Measurements from ENCODE around the gene CRIP2.

CRIP2 gene

GRCh38 chr14:105489542-105490266 lies 15.1 kb downstream of the CRIP2 start:
- DNase-seq: peak; percentile 87

DNA sequence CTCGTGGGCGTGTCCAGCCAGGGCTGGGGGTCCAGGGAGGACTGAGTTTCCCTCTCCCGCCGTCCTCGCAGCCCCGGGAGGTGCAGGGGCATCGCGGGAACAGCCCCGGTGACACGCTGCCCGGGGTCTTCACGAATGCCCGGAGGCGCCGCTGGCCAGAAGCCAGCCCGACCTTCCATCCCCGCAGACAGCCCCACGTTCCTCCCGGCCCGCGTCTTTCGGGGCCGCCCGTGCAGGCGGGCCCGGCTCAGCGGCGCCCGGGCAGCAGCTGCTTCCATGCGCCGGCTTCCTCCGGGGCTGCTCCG lies 15.6 kb downstream of the CRIP2 start:
- DNase-seq: no peak

- DNase-seq: peak; percentile 99
Measured at GRCh38 chr14:105490572-105491365, 16.1 kb downstream of the CRIP2 start, which contains the start of gene TEDC1. Gene TEDC1, plus strand, starts transcription at chr14:105491246. Its CDS starts 130 bp downstream, at chr14:105491376.

- peak; percentile 80 for DNase-seq
Measured at GRCh38 chr14:105491366-105491973, 16.8 kb downstream of the CRIP2 start.

- DNase-seq: no peak
Measured at GRCh38 chr14:105492031-105492970, 17.7 kb downstream of the CRIP2 start.

GRCh38 chr14:105492971-105493871 lies 18.6 kb downstream of the CRIP2 start:
- peak; percentile 9 for DNase-seq

GRCh38 chr14:105493921-105494605 lies 19.4 kb downstream of the CRIP2 start:
- DNase-seq: no peak

DNA sequence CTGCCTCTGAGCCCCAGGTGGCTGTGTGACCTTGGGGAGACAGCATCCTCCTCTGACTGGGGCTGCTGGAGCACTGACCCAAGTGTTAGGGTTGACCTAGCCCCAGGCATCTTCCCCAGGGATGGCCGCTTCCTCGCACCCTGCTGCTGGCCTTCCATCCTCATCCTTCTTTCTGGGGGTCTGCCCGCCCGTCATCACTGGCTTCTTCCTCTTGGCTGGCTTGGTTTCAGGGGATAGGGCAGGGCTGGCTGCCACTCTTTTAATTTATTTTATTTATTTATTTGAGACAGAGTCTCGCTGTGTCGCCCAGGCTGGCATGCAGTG lies 19.9 kb downstream of the CRIP2 start:
- DNase-seq: no peak

- peak; percentile 9 for DNase-seq
Measured at GRCh38 chr14:105495101-105495989, 20.7 kb downstream of the CRIP2 start.

GRCh38 chr14:105495990-105496830 lies 21.6 kb downstream of the CRIP2 start:
- peak; percentile 9 for DNase-seq

DNA sequence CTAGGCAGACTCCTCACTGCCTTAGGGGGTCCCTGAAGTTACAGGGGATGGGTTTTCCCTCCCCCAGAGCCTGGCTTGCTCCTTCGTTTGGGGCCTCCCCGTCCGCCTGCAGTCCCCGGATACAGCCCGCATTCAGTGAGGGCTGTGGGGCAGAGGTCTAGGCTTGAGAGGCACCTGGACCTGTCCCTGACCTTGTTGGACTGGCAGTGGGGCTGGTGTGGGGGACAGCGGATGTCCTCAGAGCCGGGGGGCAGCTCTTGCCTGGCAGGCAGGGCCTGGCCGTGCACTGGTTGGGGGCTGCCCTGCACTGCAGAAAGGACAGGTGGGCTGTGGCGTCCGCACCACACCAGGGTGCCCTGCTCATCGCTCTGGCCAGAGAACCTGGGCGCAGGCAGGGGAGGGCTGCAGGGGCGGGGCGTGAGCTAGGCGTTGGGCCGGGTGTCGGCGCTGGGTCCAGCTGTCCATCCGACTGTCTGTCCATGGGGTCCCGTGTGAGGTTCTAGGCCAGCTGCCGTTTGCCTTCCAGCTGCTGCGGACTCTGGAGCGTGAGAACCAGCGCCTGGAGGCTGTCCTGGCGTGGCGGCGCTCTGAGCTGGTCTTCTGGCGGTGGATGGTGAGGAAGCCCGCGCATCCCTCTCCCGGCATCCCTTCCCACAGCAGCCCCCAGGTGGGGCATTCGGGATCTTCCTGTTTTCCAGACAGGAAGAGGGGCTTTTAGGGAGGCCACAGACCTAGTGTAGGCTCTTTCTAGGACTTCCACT lies 22.4 kb downstream of the CRIP2 start:
- DNase-seq: no peak

DNA sequence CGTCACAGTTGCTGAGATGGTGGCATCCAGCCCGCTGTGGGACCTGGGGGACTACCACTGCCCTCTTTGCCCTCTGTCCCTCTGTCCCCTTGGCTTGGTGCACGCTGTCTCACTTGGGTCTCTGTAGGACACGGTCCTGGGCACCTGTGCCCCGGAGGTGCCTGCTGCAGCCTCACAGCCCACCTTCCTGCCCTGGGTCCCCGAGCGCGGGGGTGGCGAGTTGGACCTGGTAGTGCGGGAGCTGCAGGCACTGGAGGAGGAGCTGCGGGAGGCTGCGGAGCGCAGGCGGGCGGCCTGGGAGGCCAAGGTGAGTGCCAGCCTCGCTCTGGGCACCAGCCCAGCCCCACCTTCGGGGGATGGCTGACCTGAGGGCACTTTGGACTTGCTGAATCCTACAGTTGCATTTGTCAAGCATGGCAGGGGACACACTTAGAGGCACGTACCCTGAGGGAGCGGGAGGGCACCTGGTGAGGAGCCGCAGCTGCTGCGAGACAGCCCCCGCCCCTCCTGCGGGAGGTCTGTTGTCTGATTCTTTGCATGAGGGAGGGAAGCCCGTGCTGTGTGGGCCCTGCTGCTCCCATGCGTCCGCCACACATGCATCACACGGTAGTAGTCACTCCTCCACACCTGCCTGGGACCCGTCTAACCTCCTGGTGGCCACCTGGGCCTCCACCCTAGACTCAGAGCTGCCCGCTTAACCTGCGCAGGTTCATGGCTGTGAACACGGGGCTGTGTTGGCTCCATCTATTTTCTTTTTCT lies 23.2 kb downstream of the CRIP2 start:
- DNase-seq: no peak

GRCh38 chr14:105498430-105499255 lies 24.0 kb downstream of the CRIP2 start:
- DNase-seq: peak; percentile 10

GRCh38 chr14:105499256-105500035 lies 24.8 kb downstream of the CRIP2 start:
- DNase-seq: peak; percentile 11

DNA sequence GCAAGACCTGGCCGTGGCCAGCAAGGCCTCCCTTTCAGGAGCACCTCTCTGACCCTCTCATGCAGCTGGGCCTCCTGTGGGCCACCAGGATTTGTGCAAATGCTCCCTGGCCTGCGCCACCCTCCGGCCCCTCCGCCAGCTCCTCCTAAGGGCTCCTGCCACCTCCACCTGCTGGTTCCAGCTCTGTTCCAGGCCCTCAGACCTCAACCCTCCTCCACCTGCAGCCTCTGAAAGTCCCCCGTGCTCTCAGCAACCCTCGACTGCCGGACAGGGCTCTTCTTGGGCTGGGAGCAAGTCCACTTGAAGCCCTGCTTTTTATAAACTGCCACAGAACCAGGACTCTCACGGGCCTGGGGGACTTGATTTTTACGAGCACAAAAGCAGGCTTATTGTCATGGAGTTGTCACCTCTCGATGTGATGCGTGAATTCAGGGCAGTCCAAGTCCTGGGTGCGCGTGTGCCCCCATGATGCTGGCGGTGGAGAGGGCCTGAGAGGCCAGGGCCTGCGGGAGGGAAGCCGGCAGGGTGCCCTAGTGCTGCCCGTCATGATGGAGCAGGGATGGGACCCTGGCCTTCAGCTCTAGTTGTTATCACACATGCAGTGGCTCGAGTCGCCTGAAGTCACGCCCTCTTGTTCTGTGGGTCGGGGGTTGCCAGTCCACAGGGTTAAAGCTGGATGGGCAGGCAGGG lies 25.6 kb downstream of the CRIP2 start:
- DNase-seq: peak; percentile 9

Data from activated naive CD4-positive, alpha-beta T cell treated with anti-CD3 and anti-CD28 coated beads, Interleukin-2, amount 50 U/mL, for 16 hours (primary cell).